SW480 (cell line): ENCODE measurements around the gene OR2A7.
"Not testable (repeated sequence)": the region's sequence is repeated elsewhere in the genome, so short reads cannot be mapped to it uniquely, and the experiment has no call there.

Source experiments
- DNase-seq: peaks from one replicate; pipeline ENCODE4 v3.0.0-alpha.2; 2016; ENCODE audit warnings: low spot score

Gene OR2A7

GRCh38 chr7:144252307-144252706, 12.3 kb downstream of the OR2A7 start:
- DNase-seq = not testable (repeated sequence)

GRCh38 chr7:144247674-144248330, 16.8 kb downstream of the OR2A7 start:
- not testable (repeated sequence) for DNase-seq

- not testable (repeated sequence) for DNase-seq
These were observed 17.6 kb downstream of the OR2A7 start for GRCh38 chr7:144246967-144247366.

GRCh38 chr7:144245372-144245771, 19.2 kb downstream of the OR2A7 start:
- not testable (repeated sequence) for DNase-seq

DNA sequence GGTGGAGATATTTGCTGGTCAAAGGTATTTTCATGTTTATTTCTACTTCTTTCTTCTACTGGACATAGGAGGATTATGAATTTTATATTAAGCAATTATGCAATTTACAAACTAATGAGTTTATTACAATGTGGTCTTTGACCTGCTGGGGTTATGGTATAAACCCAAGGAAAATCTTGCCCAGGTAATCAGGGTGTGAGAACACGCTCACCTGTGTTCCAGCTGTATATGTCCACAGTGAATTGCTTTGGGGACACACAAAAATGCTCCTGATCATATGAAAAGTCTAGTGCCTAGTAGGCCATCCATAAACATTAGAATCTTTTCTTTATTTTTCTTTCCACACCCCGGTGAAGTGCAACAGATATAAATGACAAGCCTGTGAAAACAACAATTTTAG, 25.2 kb downstream of the OR2A7 start, which contains the start of gene OR2A42:
Gene OR2A42, minus strand, starts transcription at position 241 of the 400 bp plus-strand sequence. CDS start 6,762 bp downstream, outside the sequence.
- not testable (repeated sequence) for DNase-seq

- not testable (repeated sequence) for DNase-seq
These were observed 26.0 kb downstream of the OR2A7 start for GRCh38 chr7:144238530-144239082.

DNA sequence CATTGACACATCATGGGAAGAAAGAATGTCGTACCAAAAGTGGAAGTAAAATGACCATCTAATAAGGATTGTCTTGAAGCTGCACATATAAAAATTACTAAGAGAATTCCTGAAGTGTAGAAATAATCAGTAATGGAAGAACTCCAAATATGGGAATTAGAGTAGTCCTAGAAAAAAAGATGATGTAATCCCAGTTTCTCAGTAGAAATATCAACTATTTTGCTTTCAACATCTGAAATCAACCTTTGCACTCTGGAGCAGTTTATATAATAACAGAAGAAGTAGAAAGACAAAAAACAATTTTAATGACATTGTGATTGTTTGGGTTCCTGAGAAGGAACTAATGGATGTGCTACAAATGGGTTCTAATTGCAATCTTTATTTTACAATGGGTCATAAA, 31.6 kb downstream of the OR2A7 start:
- DNase-seq = not testable (repeated sequence)

- not testable (repeated sequence) for DNase-seq
These were observed 33.6 kb downstream of the OR2A7 start for GRCh38 chr7:144231027-144231426.

- DNase-seq = not testable (repeated sequence)
These were observed 35.8 kb downstream of the OR2A7 start for GRCh38 chr7:144228810-144229209.

DNA sequence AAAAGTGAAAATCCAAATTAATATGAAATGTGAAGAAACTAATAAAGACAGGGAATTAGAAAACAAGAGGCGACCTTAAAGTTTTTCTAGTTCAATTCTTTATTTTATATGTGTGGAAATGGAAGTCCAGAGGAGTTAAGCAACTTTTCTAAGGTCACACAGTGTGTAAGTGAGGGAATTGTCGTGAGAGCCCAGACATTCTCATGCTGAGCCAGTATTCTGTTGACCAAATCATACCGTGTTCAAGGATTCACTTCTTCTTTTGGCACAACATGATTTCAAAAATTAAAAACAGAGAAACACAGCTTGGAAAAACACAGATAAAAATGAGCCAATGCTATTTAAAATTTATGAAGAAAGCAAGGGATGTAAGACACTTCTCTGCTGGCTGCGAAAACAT, 37.7 kb downstream of the OR2A7 start:
- DNase-seq = not testable (repeated sequence)

GRCh38 chr7:144223675-144224074, 40.9 kb downstream of the OR2A7 start:
- DNase-seq = not testable (repeated sequence)

DNA sequence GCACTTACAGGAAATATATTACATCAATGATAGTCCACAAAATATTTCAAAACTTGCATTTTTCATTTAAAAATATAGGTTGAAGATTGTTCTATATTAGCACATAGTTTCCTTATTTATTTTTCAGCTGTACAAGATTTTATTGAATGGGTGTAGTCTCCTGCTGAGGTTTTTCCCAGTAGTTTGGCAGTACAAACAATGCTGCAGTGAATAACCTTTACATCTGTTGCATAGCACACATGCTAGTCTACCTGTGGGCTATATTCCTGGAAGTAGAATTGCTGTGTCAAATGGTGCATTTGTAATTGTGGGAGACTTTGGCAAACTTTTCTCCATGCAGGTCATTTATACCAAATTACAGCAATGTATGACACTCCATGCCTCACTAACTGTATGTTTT, 44.1 kb downstream of the OR2A7 start:
- DNase-seq = not testable (repeated sequence)

GRCh38 chr7:144219149-144219548, 45.4 kb downstream of the OR2A7 start:
- not testable (repeated sequence) for DNase-seq

- DNase-seq = not testable (repeated sequence)
These were observed 46.0 kb downstream of the OR2A7 start for GRCh38 chr7:144218581-144218980.

DNA sequence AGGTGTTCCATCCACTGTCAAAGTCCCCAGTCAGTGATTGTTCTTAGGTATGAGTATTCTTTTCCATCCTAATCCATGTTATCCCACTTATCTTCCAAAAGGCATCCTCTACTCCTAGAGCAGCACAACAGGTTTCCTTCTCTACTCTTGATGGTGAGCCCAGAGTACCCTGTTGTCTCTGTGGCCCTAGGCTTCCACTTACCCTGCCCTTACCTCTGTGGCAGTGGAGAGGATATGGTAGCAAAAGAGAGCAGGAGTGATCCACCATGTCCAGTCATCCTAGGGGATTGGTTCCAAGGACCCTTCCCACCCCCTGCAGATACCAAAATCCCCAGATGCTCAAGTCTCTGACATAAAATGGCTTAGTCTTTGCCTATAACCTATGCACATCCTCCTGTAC, 47.4 kb downstream of the OR2A7 start:
- DNase-seq = not testable (repeated sequence)
